Skeletal muscle satellite cell (primary cell): ENCODE measurements around the gene UQCRH.

Source experiments
- H3K27me3 ChIP-seq: 2 replicates; pipeline ENCODE4 v1.7.0; 2013; ENCODE audit warnings: low read length; ENCODE audit not compliant: control insufficient read depth, insufficient read depth
- H3K36me3 ChIP-seq: 2 replicates; pipeline ENCODE4 v1.7.0; 2013; ENCODE audit warnings: mild to moderate bottlenecking, control low read depth, low read length; ENCODE audit not compliant: insufficient read depth
- H3K4me1 ChIP-seq: 2 replicates; pipeline ENCODE4 v1.7.0; 2013; ENCODE audit warnings: low read length; ENCODE audit not compliant: control insufficient read depth, insufficient read depth
- H3K4me2 ChIP-seq: 2 replicates; pipeline ENCODE4 v1.7.0; 2013; ENCODE audit warnings: mild to moderate bottlenecking, low read length
- H3K4me3 ChIP-seq: 2 replicates; pipeline ENCODE4 v1.7.0; 2013; ENCODE audit warnings: low read length
- H3K9ac ChIP-seq: 2 replicates; pipeline ENCODE4 v1.7.0; 2013; ENCODE audit warnings: mild to moderate bottlenecking, low read depth, low read length, moderate library complexity
- H3K9me3 ChIP-seq: replicated peaks from 2 replicates; pipeline ENCODE4 v1.7.0; 2013; ENCODE audit warnings: mild to moderate bottlenecking, control low read depth, low read length

Gene UQCRH

DNA sequence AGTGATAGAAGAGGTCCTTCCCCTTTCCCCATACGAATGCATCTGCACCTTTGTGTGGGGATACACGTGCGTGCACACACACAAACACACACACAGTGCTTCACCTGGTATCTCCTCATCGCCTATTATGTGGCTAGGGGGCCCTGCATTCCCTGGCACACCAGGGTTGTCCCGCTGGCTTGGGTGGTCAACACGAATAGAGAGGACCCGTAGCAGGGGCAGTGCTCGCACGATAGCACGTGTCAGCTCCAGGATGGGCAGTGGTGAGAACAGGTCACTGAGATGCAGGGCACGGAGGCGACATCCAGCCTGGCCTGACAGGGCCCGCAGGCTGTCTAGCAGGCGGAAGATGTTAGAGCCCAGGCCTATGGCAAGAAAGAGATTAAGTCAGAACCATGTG is 22.5 kb upstream of the UQCRH start:
- Histone ChIP-seq H3K9me3 (no peaks in the 10 kb centered on the region), H3K27me3 (no peaks in the 10 kb centered on the region), H3K4me3 (no peak overlapping the region), H3K9ac (no peak overlapping the region), H3K4me2 (no peak overlapping the region), H3K36me3 (peaks cover 76% of the 10 kb centered on the region), H3K4me1 (peaks cover 3% of the 10 kb centered on the region)

- H3K9me3 ChIP-seq: no peaks in the 10 kb centered on the region
- no peak overlapping the region for H3K9ac ChIP-seq
- H3K36me3 ChIP-seq: peaks cover 71% of the 10 kb centered on the region
- no peak overlapping the region for H3K4me2 ChIP-seq
- peaks cover 14% of the 10 kb centered on the region for H3K4me1 ChIP-seq
- no peaks in the 10 kb centered on the region for H3K27me3 ChIP-seq
- H3K4me3 ChIP-seq: no peak overlapping the region
Observed at GRCh38 chr1:46284058-46284457, 19.4 kb upstream of the UQCRH start.

GRCh38 chr1:46284597-46285564 is 18.6 kb upstream of the UQCRH start:
- Histone ChIP-seq H3K27me3 (no peaks in the 10 kb centered on the region), H3K4me3 (no peak overlapping the region), H3K4me2 (no peak overlapping the region), H3K9me3 (no peaks in the 10 kb centered on the region), H3K36me3 (peaks cover 66% of the 10 kb centered on the region), H3K4me1 (peaks cover 19% of the 10 kb centered on the region), H3K9ac (no peak overlapping the region)

DNA sequence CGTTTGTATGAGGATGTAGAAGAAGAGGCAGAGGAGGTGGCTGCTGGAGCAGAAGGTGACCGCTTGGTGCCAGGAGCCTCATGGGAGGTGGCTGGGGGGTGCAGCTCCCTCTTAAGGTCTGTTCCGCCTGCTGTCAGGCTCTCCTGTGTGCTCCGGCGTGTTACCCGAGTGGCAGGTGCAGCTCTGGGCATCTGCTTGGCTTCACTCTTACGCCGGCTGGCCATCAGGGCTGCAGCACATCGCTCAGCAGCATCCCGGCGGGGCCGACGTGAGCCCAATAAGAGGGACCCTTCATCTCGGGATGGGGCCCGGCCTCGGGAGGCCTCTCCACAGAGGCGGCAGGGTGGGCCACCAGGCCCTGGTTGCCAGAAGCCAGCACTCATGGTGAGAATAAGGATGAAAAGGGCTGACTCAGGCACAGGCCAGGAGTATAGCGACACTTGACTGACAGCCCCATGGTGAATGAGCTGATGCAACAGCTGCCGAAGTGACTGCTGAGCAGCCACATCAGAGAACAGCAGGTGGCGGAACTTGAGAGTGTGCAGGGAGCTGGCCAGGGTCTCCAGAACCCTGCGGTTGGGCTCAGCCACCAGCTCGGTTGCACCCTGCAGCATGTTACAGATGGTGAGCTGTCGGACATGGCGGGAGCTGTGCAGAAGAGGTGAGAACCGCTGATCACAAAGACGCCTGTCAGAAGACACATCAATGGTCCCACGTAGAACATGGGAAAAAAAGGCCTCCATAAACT is 17.6 kb upstream of the UQCRH start:
- H3K4me3 ChIP-seq: no peak overlapping the region
- peaks cover 56% of the 10 kb centered on the region for H3K36me3 ChIP-seq
- peaks cover 21% of the 10 kb centered on the region for H3K4me1 ChIP-seq
- H3K9ac ChIP-seq: no peak overlapping the region
- H3K27me3 ChIP-seq: no peaks in the 10 kb centered on the region
- H3K4me2 ChIP-seq: no peak overlapping the region
- no peaks in the 10 kb centered on the region for H3K9me3 ChIP-seq

- H3K4me2 ChIP-seq: no peak overlapping the region
- peak overlapping the region; percentile 7 for H3K9ac ChIP-seq
- H3K9me3 ChIP-seq: no peaks in the 10 kb centered on the region
- H3K4me3 ChIP-seq: no peak overlapping the region
- H3K27me3 ChIP-seq: no peaks in the 10 kb centered on the region
- H3K4me1 ChIP-seq: peaks cover 21% of the 10 kb centered on the region
- peaks cover 49% of the 10 kb centered on the region for H3K36me3 ChIP-seq
Observed at GRCh38 chr1:46288485-46289133, 14.9 kb upstream of the UQCRH start.

- Histone ChIP-seq H3K9me3 (no peaks in the 10 kb centered on the region), H3K27me3 (no peaks in the 10 kb centered on the region), H3K36me3 (peaks cover 49% of the 10 kb centered on the region), H3K4me2 (no peak overlapping the region), H3K4me1 (peaks cover 21% of the 10 kb centered on the region), H3K9ac (no peak overlapping the region), H3K4me3 (no peak overlapping the region)
Observed at GRCh38 chr1:46289134-46289494, 14.4 kb upstream of the UQCRH start.

DNA sequence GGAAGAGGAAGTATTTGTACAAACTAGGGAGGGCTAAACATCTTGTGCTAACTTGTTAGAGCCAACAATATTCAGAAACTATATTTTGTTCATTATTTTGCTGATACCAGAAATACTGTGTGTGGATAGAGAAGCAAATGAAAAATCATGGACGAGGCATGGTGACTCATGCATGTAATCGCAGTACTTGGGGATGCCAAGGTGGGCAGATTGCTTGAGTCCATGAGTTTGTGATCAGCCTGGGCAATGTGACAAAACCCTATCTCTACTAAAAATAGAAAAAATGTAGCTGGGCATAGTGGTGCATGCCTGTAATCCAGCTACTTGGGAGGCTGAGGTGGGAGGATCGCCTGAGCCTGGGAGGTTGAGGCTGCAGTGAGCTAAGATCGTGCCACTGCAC is 13.5 kb upstream of the UQCRH start:
- Histone ChIP-seq H3K9me3 (no peaks in the 10 kb centered on the region), H3K4me3 (no peak overlapping the region), H3K9ac (no peak overlapping the region), H3K27me3 (no peaks in the 10 kb centered on the region), H3K4me1 (peaks cover 21% of the 10 kb centered on the region), H3K36me3 (peaks cover 44% of the 10 kb centered on the region), H3K4me2 (no peak overlapping the region)

DNA sequence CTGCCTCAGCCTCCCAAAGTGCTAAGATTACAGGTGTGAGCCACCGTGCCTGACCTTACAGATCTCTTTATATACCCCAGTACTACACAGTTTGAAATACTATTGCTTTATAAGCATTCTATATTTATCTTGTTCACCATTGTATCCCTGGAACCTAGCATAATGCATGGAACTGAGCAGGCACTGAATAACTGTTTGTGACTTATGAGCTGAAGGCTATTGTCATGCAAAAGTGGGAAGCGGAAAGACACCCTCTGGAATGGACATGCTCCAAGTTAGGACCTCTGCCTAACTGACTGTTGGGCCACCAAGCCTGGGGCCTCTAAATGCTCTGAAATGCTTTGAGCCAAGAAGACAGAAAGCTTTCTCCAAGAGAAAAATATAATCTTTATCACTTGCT is 8.2 kb upstream of the UQCRH start:
- Histone ChIP-seq H3K9ac (no peak overlapping the region), H3K36me3 (peaks cover 46% of the 10 kb centered on the region), H3K27me3 (no peaks in the 10 kb centered on the region)

GRCh38 chr1:46298387-46298786 is 5.1 kb upstream of the UQCRH start:
- Histone ChIP-seq H3K36me3 (peaks cover 36% of the 10 kb centered on the region), H3K27me3 (no peaks in the 10 kb centered on the region), H3K4me3 (no peak overlapping the region), H3K4me2 (no peak overlapping the region), H3K4me1 (peaks cover 13% of the 10 kb centered on the region), H3K9me3 (no peaks in the 10 kb centered on the region), H3K9ac (no peak overlapping the region)

More for the DNA sequence above, 8.2 kb upstream of the UQCRH start:
- Histone ChIP-seq H3K4me2 (no peak overlapping the region), H3K4me3 (no peak overlapping the region), H3K9me3 (no peaks in the 10 kb centered on the region), H3K4me1 (peaks cover 3% of the 10 kb centered on the region)

GRCh38 chr1:46300673-46301405 is 2.7 kb upstream of the UQCRH start:
- Histone ChIP-seq H3K4me1 (peaks cover 19% of the 10 kb centered on the region), H3K4me2 (peak overlapping the region; percentile 94), H3K9me3 (no peaks in the 10 kb centered on the region), H3K27me3 (no peaks in the 10 kb centered on the region), H3K4me3 (peak overlapping the region; percentile 84), H3K36me3 (peaks cover 19% of the 10 kb centered on the region), H3K9ac (peak overlapping the region; percentile 100)

- H3K4me1 ChIP-seq: peaks cover 19% of the 10 kb centered on the region
Observed at GRCh38 chr1:46301406-46301807, 2.1 kb upstream of the UQCRH start.

More at GRCh38 chr1:46301406-46301807, 2.1 kb upstream of the UQCRH start:
- peaks cover 15% of the 10 kb centered on the region for H3K36me3 ChIP-seq
- H3K4me3 ChIP-seq: peak overlapping the region; percentile 84
- peak overlapping the region; percentile 94 for H3K4me2 ChIP-seq
- H3K9ac ChIP-seq: peak overlapping the region; percentile 100
- no peaks in the 10 kb centered on the region for H3K9me3 ChIP-seq
- H3K27me3 ChIP-seq: no peaks in the 10 kb centered on the region
